Measurements from ENCODE around the gene DYRK1A.

DYRK1A gene

DNA sequence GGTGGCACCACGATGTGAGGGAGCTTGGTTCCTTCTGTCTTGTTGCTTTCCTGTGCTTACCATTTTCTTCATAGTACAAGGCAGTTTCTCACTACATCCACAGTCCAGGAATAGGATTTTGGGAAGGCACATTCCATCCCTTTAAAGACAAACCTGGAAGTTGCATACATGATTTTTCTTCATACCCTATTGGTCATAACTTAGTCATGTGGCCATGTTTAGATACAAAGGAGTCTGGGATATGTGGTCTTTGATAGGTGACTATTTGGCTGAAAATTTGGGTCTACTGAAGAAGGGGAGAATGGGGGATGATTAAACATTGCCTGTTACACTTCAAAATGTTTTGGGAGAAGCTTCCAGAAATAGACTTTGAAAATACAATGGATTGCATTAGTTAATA lies 7.0 kb downstream of the DYRK1A start:
- no peaks in the 10 kb centered on the region for H3K9me3 ChIP-seq (ENCODE audit: control insufficient read depth, low read length)

DNA sequence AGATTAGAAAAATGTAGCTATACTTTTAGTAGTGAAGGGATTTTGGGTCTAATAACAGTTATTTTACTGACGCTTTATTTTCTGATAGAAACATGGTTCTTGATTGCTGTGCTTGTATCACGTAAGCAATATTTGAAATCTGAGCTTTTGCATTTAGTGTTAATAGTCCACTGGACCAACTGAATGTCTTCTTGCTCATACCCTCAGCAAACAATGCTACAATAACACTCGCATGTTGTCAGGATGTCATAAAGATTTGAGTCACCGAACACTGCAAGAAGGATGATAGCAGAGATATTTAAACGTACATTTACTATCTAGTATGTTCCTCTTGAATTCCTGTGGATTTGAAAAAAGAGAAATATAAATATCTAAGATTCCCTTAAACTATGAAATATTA lies 7.5 kb downstream of the DYRK1A start:
- H3K9ac ChIP-seq (ENCODE audit: low read length) = no peak overlapping the region
- H2BK5ac ChIP-seq (ENCODE audit: low read depth, low read length, poor library complexity, severe bottlenecking) = no peak overlapping the region
- no peak overlapping the region for H3K18ac ChIP-seq (ENCODE audit: low read depth in 1 of 2, low read length in 2 of 2)
- no peaks in the 10 kb centered on the region for H3K36me3 ChIP-seq (ENCODE audit: control insufficient read depth in 1 of 2, insufficient read depth in 2 of 2, low read depth in 1 of 2, low read length in 2 of 2)
- no peaks in the 10 kb centered on the region for H3K79me1 ChIP-seq (replicated peaks; ENCODE audit: low read length, poor library complexity, severe bottlenecking)
- no peak overlapping the region for H3K4me2 ChIP-seq (ENCODE audit: low read length, poor library complexity, severe bottlenecking)
- H3K4ac ChIP-seq (ENCODE audit: low read depth in 1 of 2, low read length in 2 of 2) = no peak overlapping the region
- no peaks in the 10 kb centered on the region for H3K9me3 ChIP-seq (ENCODE audit: control insufficient read depth, low read length)
- H3K14ac ChIP-seq (ENCODE audit: low read length in 2 of 2) = no peak overlapping the region
- no peak overlapping the region for H4K91ac ChIP-seq (ENCODE audit: low read length)
- no peaks in the 10 kb centered on the region for H3K27me3 ChIP-seq (ENCODE audit: control insufficient read depth in 1 of 2, insufficient read depth in 1 of 2, low read length in 2 of 2)
- 100% methylated on average over 1 of the region's 5 CpGs for WGBS
- no peak overlapping the region for H2BK15ac ChIP-seq (ENCODE audit: low read depth, poor library complexity, severe bottlenecking)
- H3K27ac ChIP-seq (ENCODE audit: low read length, poor library complexity, severe bottlenecking) = peak overlapping the region; percentile 50
- H2AFZ ChIP-seq (ENCODE audit: low read depth, low read length) = no peak overlapping the region
- DNase-seq = peak; percentile 49
- H4K8ac ChIP-seq (ENCODE audit: low read length) = no peak overlapping the region
- H3K4me3 ChIP-seq (ENCODE audit: insufficient read depth in 1 of 2, low read depth in 1 of 2, low read length in 2 of 2) = no peak overlapping the region
- no peak overlapping the region for H2BK12ac ChIP-seq (ENCODE audit: low read length in 2 of 2)
- H3K4me1 ChIP-seq (ENCODE audit: control insufficient read depth, insufficient read depth, low read depth, low read length) = peaks cover 10% of the 10 kb centered on the region
- H2AK5ac ChIP-seq (ENCODE audit: low read length, severe bottlenecking) = no peak overlapping the region
- no peak overlapping the region for H2BK120ac ChIP-seq (ENCODE audit: low read depth, low read length)
- H3K23ac ChIP-seq (ENCODE audit: low read length in 2 of 2) = no peak overlapping the region

More for the DNA sequence above, 7.0 kb downstream of the DYRK1A start:
- 95% methylated on average over 1 of the region's 1 CpG for WGBS
- Histone ChIP-seq H3K27ac (ENCODE audit: low read length, poor library complexity, severe bottlenecking) (peak overlapping the region; percentile 53), H3K4ac (ENCODE audit: low read depth in 1 of 2, low read length in 2 of 2) (no peak overlapping the region), H3K4me1 (ENCODE audit: control insufficient read depth, insufficient read depth, low read depth, low read length) (peaks cover 10% of the 10 kb centered on the region), H2BK12ac (ENCODE audit: low read length in 2 of 2) (no peak overlapping the region), H3K36me3 (ENCODE audit: control insufficient read depth in 1 of 2, insufficient read depth in 2 of 2, low read depth in 1 of 2, low read length in 2 of 2) (no peaks in the 10 kb centered on the region), H3K4me2 (ENCODE audit: low read length, poor library complexity, severe bottlenecking) (peak overlapping the region; percentile 11), H2BK5ac (ENCODE audit: low read depth, low read length, poor library complexity, severe bottlenecking) (no peak overlapping the region), H2BK120ac (ENCODE audit: low read depth, low read length) (no peak overlapping the region), H3K27me3 (ENCODE audit: control insufficient read depth in 1 of 2, insufficient read depth in 1 of 2, low read length in 2 of 2) (no peaks in the 10 kb centered on the region), H4K91ac (ENCODE audit: low read length) (no peak overlapping the region), H3K9ac (ENCODE audit: low read length) (no peak overlapping the region), H3K4me3 (ENCODE audit: insufficient read depth in 1 of 2, low read depth in 1 of 2, low read length in 2 of 2) (no peak overlapping the region), H3K18ac (ENCODE audit: low read depth in 1 of 2, low read length in 2 of 2) (no peak overlapping the region), H4K8ac (ENCODE audit: low read length) (no peak overlapping the region), H3K79me1 (replicated peaks; ENCODE audit: low read length, poor library complexity, severe bottlenecking) (no peaks in the 10 kb centered on the region), H2AFZ (ENCODE audit: low read depth, low read length) (no peak overlapping the region), H2AK5ac (ENCODE audit: low read length, severe bottlenecking) (no peak overlapping the region), H3K23ac (ENCODE audit: low read length in 2 of 2) (no peak overlapping the region), H3K14ac (ENCODE audit: low read length in 2 of 2) (no peak overlapping the region), H2BK15ac (ENCODE audit: low read depth, poor library complexity, severe bottlenecking) (no peak overlapping the region)
- no peak for DNase-seq

DNA sequence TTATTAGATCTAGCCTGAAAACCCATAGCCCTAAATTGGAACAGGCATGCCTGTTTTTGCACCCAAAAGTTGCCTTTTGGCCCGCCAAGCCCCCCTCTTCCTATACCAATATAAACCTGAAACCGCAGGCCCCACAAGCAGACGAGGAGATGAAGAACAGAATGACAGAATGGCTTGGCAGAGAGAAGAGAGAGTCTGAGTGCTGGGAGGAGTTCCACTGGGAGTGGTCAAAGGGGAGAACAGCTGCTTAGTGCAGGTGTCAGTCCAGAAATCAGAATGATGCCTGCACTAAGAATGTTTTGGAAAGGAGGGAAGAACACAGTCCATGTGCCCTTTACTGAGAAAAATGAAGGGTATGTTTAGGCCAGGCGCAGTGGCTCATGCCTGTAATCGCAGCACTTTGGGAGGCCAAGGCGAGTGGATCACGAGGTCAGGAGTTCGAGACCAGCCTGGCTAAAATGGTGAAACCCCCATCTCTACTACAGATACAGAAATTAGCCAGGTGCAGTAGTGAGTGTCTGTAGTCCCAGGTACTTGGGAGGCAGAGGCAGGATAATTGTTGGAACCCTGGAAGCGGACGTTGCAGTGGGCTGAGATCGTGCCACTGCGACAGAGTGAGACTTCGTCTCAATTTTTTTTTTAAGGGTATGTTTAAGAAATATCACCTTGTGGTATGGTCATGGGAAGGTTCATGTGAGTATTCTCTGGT lies 9.4 kb downstream of the DYRK1A start:
- Histone ChIP-seq H3K27ac (ENCODE audit: low read length, poor library complexity, severe bottlenecking) (no peak overlapping the region), H2AK5ac (ENCODE audit: low read length, severe bottlenecking) (no peak overlapping the region), H3K4ac (ENCODE audit: low read depth in 1 of 2, low read length in 2 of 2) (no peak overlapping the region), H3K27me3 (ENCODE audit: control insufficient read depth in 1 of 2, insufficient read depth in 1 of 2, low read length in 2 of 2) (no peaks in the 10 kb centered on the region), H3K18ac (ENCODE audit: low read depth in 1 of 2, low read length in 2 of 2) (no peak overlapping the region), H3K9ac (ENCODE audit: low read length) (no peak overlapping the region), H3K4me3 (ENCODE audit: insufficient read depth in 1 of 2, low read depth in 1 of 2, low read length in 2 of 2) (no peak overlapping the region), H2AFZ (ENCODE audit: low read depth, low read length) (no peak overlapping the region), H3K4me1 (ENCODE audit: control insufficient read depth, insufficient read depth, low read depth, low read length) (peaks cover 12% of the 10 kb centered on the region), H2BK12ac (ENCODE audit: low read length in 2 of 2) (no peak overlapping the region), H4K91ac (ENCODE audit: low read length) (no peak overlapping the region), H3K9me3 (ENCODE audit: control insufficient read depth, low read length) (no peaks in the 10 kb centered on the region), H3K4me2 (ENCODE audit: low read length, poor library complexity, severe bottlenecking) (no peak overlapping the region), H3K36me3 (ENCODE audit: control insufficient read depth in 1 of 2, insufficient read depth in 2 of 2, low read depth in 1 of 2, low read length in 2 of 2) (no peaks in the 10 kb centered on the region), H2BK15ac (ENCODE audit: low read depth, poor library complexity, severe bottlenecking) (no peak overlapping the region), H3K79me1 (replicated peaks; ENCODE audit: low read length, poor library complexity, severe bottlenecking) (no peaks in the 10 kb centered on the region), H3K23ac (ENCODE audit: low read length in 2 of 2) (no peak overlapping the region), H3K14ac (ENCODE audit: low read length in 2 of 2) (no peak overlapping the region), H2BK5ac (ENCODE audit: low read depth, low read length, poor library complexity, severe bottlenecking) (no peak overlapping the region), H4K8ac (ENCODE audit: low read length) (no peak overlapping the region), H2BK120ac (ENCODE audit: low read depth, low read length) (no peak overlapping the region)
- 98% methylated on average over 10 of the region's 13 CpGs for WGBS
- no peak for DNase-seq

DNA sequence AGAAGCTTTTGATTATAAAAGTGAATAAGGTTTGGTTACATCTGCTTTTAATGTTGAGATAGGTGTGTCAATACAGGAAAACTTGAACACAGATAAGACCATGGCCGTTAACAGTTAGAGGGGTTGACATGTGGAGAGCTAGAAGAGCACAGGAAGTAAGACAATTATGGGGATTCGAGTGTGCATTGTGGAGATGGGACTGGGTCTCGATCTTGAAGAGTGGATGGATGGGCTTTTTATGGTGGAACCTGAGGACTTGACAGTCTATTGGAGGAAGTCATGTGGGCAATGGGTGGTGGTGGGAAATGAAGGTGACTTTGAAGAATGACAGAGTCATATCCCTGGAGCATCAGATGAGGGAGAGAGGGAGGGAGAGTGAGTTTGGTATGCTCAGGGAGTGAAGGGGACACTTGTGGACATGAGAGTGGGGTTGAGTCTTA lies 12.1 kb downstream of the DYRK1A start:
- 95% methylated on average over 3 of the region's 3 CpGs for WGBS
- H3K4me1 ChIP-seq (ENCODE audit: control insufficient read depth, insufficient read depth, low read depth, low read length) = peaks cover 10% of the 10 kb centered on the region
- no peak overlapping the region for H3K14ac ChIP-seq (ENCODE audit: low read length in 2 of 2)

More for the DNA sequence above, 12.1 kb downstream of the DYRK1A start:
- no peaks in the 10 kb centered on the region for H3K27me3 ChIP-seq (ENCODE audit: control insufficient read depth in 1 of 2, insufficient read depth in 1 of 2, low read length in 2 of 2)
- H2AK5ac ChIP-seq (ENCODE audit: low read length, severe bottlenecking) = no peak overlapping the region
- no peak overlapping the region for H4K8ac ChIP-seq (ENCODE audit: low read length)
- no peak overlapping the region for H3K9ac ChIP-seq (ENCODE audit: low read length)
- no peak overlapping the region for H4K91ac ChIP-seq (ENCODE audit: low read length)
- H3K79me1 ChIP-seq (replicated peaks; ENCODE audit: low read length, poor library complexity, severe bottlenecking) = no peaks in the 10 kb centered on the region
- no peak overlapping the region for H2BK15ac ChIP-seq (ENCODE audit: low read depth, poor library complexity, severe bottlenecking)
- no peak overlapping the region for H2BK12ac ChIP-seq (ENCODE audit: low read length in 2 of 2)
- no peak overlapping the region for H2BK120ac ChIP-seq (ENCODE audit: low read depth, low read length)
- no peak overlapping the region for H3K4me3 ChIP-seq (ENCODE audit: insufficient read depth in 1 of 2, low read depth in 1 of 2, low read length in 2 of 2)
- DNase-seq = no peak
- no peak overlapping the region for H3K4ac ChIP-seq (ENCODE audit: low read depth in 1 of 2, low read length in 2 of 2)
- H3K9me3 ChIP-seq (ENCODE audit: control insufficient read depth, low read length) = no peaks in the 10 kb centered on the region
- H3K36me3 ChIP-seq (ENCODE audit: control insufficient read depth in 1 of 2, insufficient read depth in 2 of 2, low read depth in 1 of 2, low read length in 2 of 2) = no peaks in the 10 kb centered on the region
- H3K27ac ChIP-seq (ENCODE audit: low read length, poor library complexity, severe bottlenecking) = no peak overlapping the region
- H2BK5ac ChIP-seq (ENCODE audit: low read depth, low read length, poor library complexity, severe bottlenecking) = no peak overlapping the region
- H3K18ac ChIP-seq (ENCODE audit: low read depth in 1 of 2, low read length in 2 of 2) = no peak overlapping the region
- no peak overlapping the region for H2AFZ ChIP-seq (ENCODE audit: low read depth, low read length)
- H3K23ac ChIP-seq (ENCODE audit: low read length in 2 of 2) = no peak overlapping the region
- H3K4me2 ChIP-seq (ENCODE audit: low read length, poor library complexity, severe bottlenecking) = no peak overlapping the region

Data from mesenchymal stem cell (in vitro differentiated cells and primary cell).